H1 (cell line): Measurements from ENCODE around the gene DNAJA3. TPM values are rescaled to one million over a fixed set of nuclear protein-coding genes. Genes with fewer than 3 reads are reported as not detected.

ENCODE experiments used
- CTCF ChIA-PET: fragments of 300-600 bp; sonication (Branson Sonifier 250); formaldehyde crosslinking; loops from one replicate; lab custom pipeline; 2021; ENCODE audit not compliant: partially characterized antibody; lab: Charles Lee
- POLR2A ChIA-PET: fragments of 300-600 bp; sonication (Branson Sonifier 250); formaldehyde crosslinking; loops from one replicate; lab custom pipeline; 2021; ENCODE audit warnings: inconsistent platforms; ENCODE audit not compliant: partially characterized antibody; lab: Charles Lee
- DNase-seq, 2 experiments: peaks; one replicate each; pipeline versions ENCODE4 v3.0.0 to v3.0.0-alpha.2; 2010 to 2022; ENCODE audit warnings: low spot score in 2 of 2, low read depth in 1 of 2, mixed read lengths in 1 of 2
- FAIRE-seq: peaks from 2 replicates; lab custom pipeline; 2011; peaks lifted over from hg19 to GRCh38; lab: Jason Lieb, UNC
- H2AFZ ChIP-seq: 2 replicates; pipeline ENCODE4 v1.8.1; 2012; ENCODE audit warnings: low read length, inconsistent platforms
- H2AK5ac ChIP-seq: 2 replicates; pipeline ENCODE4 v1.6.1; 2013; ENCODE audit warnings: low read depth, low read length
- H2BK120ac ChIP-seq: replicated peaks from 2 replicates; pipeline ENCODE3; 2013; ENCODE audit warnings: low read depth, low read length, inconsistent platforms
- H2BK12ac ChIP-seq: 2 replicates; pipeline ENCODE4 v1.6.1; 2013; ENCODE audit warnings: low read depth, low read length
- H2BK15ac ChIP-seq: 2 replicates; pipeline ENCODE4 v1.6.1; 2013; ENCODE audit warnings: low read length
- H2BK20ac ChIP-seq: 2 replicates; pipeline ENCODE4 v1.6.1; 2013; ENCODE audit warnings: low read length
- H2BK5ac ChIP-seq: 2 replicates; pipeline ENCODE4 v1.6.1; 2013; ENCODE audit warnings: low read depth, low read length
- H3K14ac ChIP-seq: 2 replicates; pipeline ENCODE4 v1.6.1; 2013; ENCODE audit warnings: inconsistent platforms; ENCODE audit not compliant: insufficient read length
- H3K18ac ChIP-seq: 2 replicates; pipeline ENCODE4 v1.6.1; 2013; ENCODE audit warnings: low read length; ENCODE audit errors: extremely low read depth
- H3K23ac ChIP-seq: 2 replicates; pipeline ENCODE4 v1.6.1; 2013; ENCODE audit warnings: inconsistent platforms; ENCODE audit not compliant: insufficient read length
- H3K23me2 ChIP-seq: 2 replicates; pipeline ENCODE4 v1.6.1; 2013; ENCODE audit warnings: low read depth, low read length
- H3K27ac ChIP-seq: 2 replicates; pipeline ENCODE4 v1.6.1; 2011; ENCODE audit warnings: low read depth, low read length, inconsistent platforms
- H3K27me3 ChIP-seq, 4 experiments: replicated peaks in 1 of 4; 1 replicate in 1 of 4; 2 replicates in 3 of 4; pipeline versions ENCODE4 v1.6.1 to v1.8.1; 2011 to 2013; ENCODE audit warnings: low read length in 3 of 4, mild to moderate bottlenecking in 3 of 4, inconsistent platforms in 2 of 4, mixed read lengths in 2 of 4, moderate library complexity in 1 of 4; ENCODE audit not compliant: control insufficient read depth in 3 of 4, insufficient read depth in 3 of 4; ENCODE audit errors: extremely low read depth in 1 of 4
- H3K36me3 ChIP-seq, 4 experiments: 2 replicates each; pipeline versions ENCODE4 v1.6.1 to v1.8.1; 2011 to 2013; ENCODE audit warnings: mild to moderate bottlenecking in 4 of 4, low read length in 3 of 4, moderate library complexity in 2 of 4, control low read depth in 1 of 4, inconsistent platforms in 1 of 4; ENCODE audit not compliant: insufficient read depth in 4 of 4, control insufficient read depth in 2 of 4
- H3K4ac ChIP-seq: replicated peaks from 2 replicates; pipeline ENCODE3; 2013; ENCODE audit warnings: low read length, low read depth, mixed read lengths, inconsistent platforms; ENCODE audit not compliant: insufficient read length
- H3K4me1 ChIP-seq, 4 experiments: replicated peaks in 1 of 4; 1 replicate in 1 of 4; 2 replicates in 3 of 4; pipeline versions ENCODE4 v1.6.1 to v1.8.1; 2011 to 2013; ENCODE audit warnings: low read length in 3 of 4, inconsistent platforms in 2 of 4, mixed read lengths in 1 of 4; ENCODE audit not compliant: insufficient read depth in 4 of 4, control insufficient read depth in 3 of 4
- H3K4me2 ChIP-seq, 2 experiments: 2 replicates each; pipeline versions ENCODE4 v1.6.1 to v1.8.1; 2011 to 2013; ENCODE audit warnings: low read depth in 2 of 2, low read length in 2 of 2, control low read depth in 1 of 2, inconsistent platforms in 1 of 2, mild to moderate bottlenecking in 1 of 2; ENCODE audit not compliant: insufficient read depth in 1 of 2
- H3K4me3 ChIP-seq, 4 experiments: fragments of 200-600, 300-600 bp in 1 of 4; sonication (generic), shearing (Covaris generic), sonication (Bioruptor Twin) in 1 of 4; 2 replicates each; pipeline versions ENCODE4 v1.5.1 to v1.8.1; 2011 to 2016; ENCODE audit warnings: low read length in 4 of 4, low read depth in 3 of 4, control low read depth in 2 of 4, inconsistent platforms in 2 of 4, mild to moderate bottlenecking in 2 of 4, mixed read lengths in 1 of 4, moderate library complexity in 1 of 4; ENCODE audit not compliant: insufficient read depth in 2 of 4; ENCODE audit errors: extremely low read depth in 1 of 4
- H3K56ac ChIP-seq: replicated peaks from 2 replicates; pipeline ENCODE3; 2013; ENCODE audit warnings: low read depth, mild to moderate bottlenecking, mixed read lengths, low read length, inconsistent platforms; ENCODE audit not compliant: insufficient read length
- H3K79me1 ChIP-seq: 2 replicates; pipeline ENCODE4 v1.6.1; 2013; ENCODE audit warnings: low read depth, low read length, control low read depth
- H3K79me2 ChIP-seq, 2 experiments: 2 replicates each; pipeline versions ENCODE4 v1.6.1 to v1.8.1; 2012 to 2013; ENCODE audit warnings: low read length in 2 of 2, mild to moderate bottlenecking in 2 of 2, inconsistent platforms in 1 of 2; ENCODE audit not compliant: insufficient read depth in 2 of 2, control insufficient read depth in 1 of 2
- H3K9ac ChIP-seq, 4 experiments: replicated peaks in 1 of 4; 1 replicate in 1 of 4; 2 replicates in 3 of 4; pipeline versions ENCODE4 v1.6.1 to v1.8.1; 2011 to 2013; ENCODE audit warnings: low read depth in 3 of 4, low read length in 3 of 4, control low read depth in 2 of 4, mild to moderate bottlenecking in 2 of 4, moderate library complexity in 2 of 4, inconsistent platforms in 1 of 4; ENCODE audit errors: extremely low read depth in 1 of 4
- H3K9me3 ChIP-seq, 2 experiments: 2 replicates each; pipeline versions ENCODE4 v1.6.1 to v1.8.1; 2012 to 2013; ENCODE audit warnings: mild to moderate bottlenecking in 2 of 2, moderate library complexity in 2 of 2, control low read depth in 1 of 2, inconsistent platforms in 1 of 2, low read depth in 1 of 2, low read length in 1 of 2, mixed read lengths in 1 of 2; ENCODE audit not compliant: insufficient read depth in 2 of 2
- H4K20me1 ChIP-seq, 2 experiments: replicated peaks in 1 of 2; 2 replicates each; pipeline versions ENCODE3 to v1.8.1; 2011 to 2013; ENCODE audit warnings: inconsistent platforms in 2 of 2, low read length in 2 of 2, mild to moderate bottlenecking in 1 of 2; ENCODE audit not compliant: insufficient read depth in 2 of 2, control insufficient read depth in 1 of 2
- H4K5ac ChIP-seq: 2 replicates; pipeline ENCODE4 v1.6.1; 2013; ENCODE audit warnings: low read length, low read depth, mixed read lengths, inconsistent platforms; ENCODE audit not compliant: insufficient read length
- H4K8ac ChIP-seq: 2 replicates; pipeline ENCODE4 v1.8.0; 2013; ENCODE audit warnings: mild to moderate bottlenecking, moderate library complexity, low read length, inconsistent platforms; ENCODE audit not compliant: insufficient read depth; ENCODE audit errors: extremely low read depth
- H4K91ac ChIP-seq: replicated peaks from 2 replicates; pipeline ENCODE3; 2013; ENCODE audit warnings: low read length, mixed read lengths, inconsistent platforms; ENCODE audit not compliant: insufficient read length
- ASH2L ChIP-seq: fragments of 200-600, 300-600 bp; sonication (generic); IDR thresholded peaks from one replicate; pipeline ENCODE4 v1.7.1; 2017; ENCODE audit warnings: low read length
- FOSL1 ChIP-seq: IDR thresholded peaks from 2 replicates; pipeline ENCODE4 v1.6.1; 2011; ENCODE audit warnings: mild to moderate bottlenecking, low read depth, low read length, moderate library complexity; ENCODE audit not compliant: insufficient read depth
- WGBS, 2 experiments: shearing (Covaris generic) in 1 of 2; methylation state at CpG; one replicate each; pipeline versions ENCODE4 v1.1.6 to v1.1.7; 2013 to 2015; ENCODE audit warnings: low lambda C conversion rate in 2 of 2, mixed read lengths in 2 of 2, inconsistent platforms in 1 of 2, low coverage in 1 of 2, missing lambda C conversion rate in 1 of 2; ENCODE audit not compliant: insufficient replicate concordance in 2 of 2, insufficient coverage in 1 of 2, insufficient read length in 1 of 2; ENCODE audit errors: extremely low coverage in 1 of 2, missing lambda C conversion rate in 1 of 2; 5-methylcytosine and 5-hydroxymethylcytosine counted together
- polyA plus RNA-seq, 7 experiments: library from polyadenylated mRNA; depleted of rRNA in 3 of 7; stranded (reverse) in 5 of 7; unstranded in 2 of 7; fragments of >200 nt in 5 of 7; fragments of 200-250 nt in 2 of 7; gene quantifications; 1 replicate in 5 of 7; 2 replicates in 1 of 7; 4 replicates in 1 of 7; pipeline versions ENCODE4 v1.2.1 to v1.2.3, GENCODE V29; 2011 to 2013; ENCODE audit warnings: missing spikeins in 2 of 7, mixed read lengths in 2 of 7
- total RNA-seq: library from RNA; stranded (reverse); fragmentation: NEBNext Ultra II Directional; extraction: Animal tissue kit (Norgen Biotek cat#: 25700); gene quantifications from 2 replicates; pipeline ENCODE4 v1.2.1, GENCODE V29; 2021

Gene DNAJA3
- total and polyA plus RNA-seq, 2 of the 8 experiments (the other 6 are each of a cell fraction or from before 2014, with no cell fraction given): 37.3 to 59.1 TPM

DNA sequence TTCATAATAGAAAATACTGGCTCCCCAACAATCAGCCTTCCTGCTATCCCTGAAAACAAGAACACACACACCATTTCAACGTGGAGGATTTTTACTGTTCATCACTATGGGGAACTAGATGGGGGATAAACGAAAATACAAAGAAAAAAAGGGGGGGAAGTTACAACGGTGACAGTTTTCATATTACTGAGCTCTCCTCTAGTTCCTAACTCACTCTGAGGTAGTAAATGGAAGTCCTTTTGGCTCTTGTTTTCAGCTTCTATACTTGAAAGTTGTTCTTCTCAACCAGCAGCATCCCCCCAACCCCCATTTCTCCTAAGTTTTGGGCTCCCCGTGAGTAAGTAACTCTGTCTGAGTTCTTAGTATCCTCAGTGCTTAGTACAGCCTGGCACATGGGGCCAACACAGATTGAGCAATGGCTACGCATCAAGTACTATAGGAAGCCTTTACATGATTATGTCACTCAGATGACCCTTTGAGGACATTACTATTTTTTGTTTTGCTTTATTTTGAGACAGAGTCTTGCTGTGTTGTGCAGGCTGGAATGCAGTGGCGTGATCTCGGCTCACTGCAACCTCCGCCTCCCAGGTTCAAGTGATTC lies 5.1 kb upstream of the DNAJA3 start:
- Histone ChIP-seq H3K27me3 (no peaks in the 10 kb centered on the region; a peak in 2 of 7 replicates), H3K9ac (no peak overlapping the region), H2BK12ac (no peak overlapping the region), H2AFZ (no peak overlapping the region), H4K8ac (no peak overlapping the region), H3K4me1 (peaks cover 0 to 5% (median under 1%) of the 10 kb centered on the region in 4 experiments; a peak in 4 of 7 replicates), H2AK5ac (no peak overlapping the region), H3K36me3 (no peaks in the 10 kb centered on the region), H3K27ac (no peak overlapping the region), H3K56ac (no peak overlapping the region), H2BK120ac (no peak overlapping the region), H3K4me2 (no peak overlapping the region), H3K23ac (no peak overlapping the region), H3K4ac (no peak overlapping the region), H3K14ac (no peak overlapping the region)
- CTCF ChIA-PET: interaction anchor here (0.7 to 12.0 kb wide), 5 partner anchors 11 to 88 kb away, joined by 3 to 134 read pairs (median 3); partner anchors contain the start of gene HMOX2
- 89% methylated on average over 8 of the region's 8 CpGs; no CpG with 5 or more reads in 1 of the 2 experiments for WGBS, 2 experiments
- no peak for TF ChIP-seq ASH2L
- TF ChIP-seq FOSL1: no peak
- TF ChIP-seq, all 59 proteins: peak for 0
- no peaks in the 10 kb centered on the region for H3K79me1 ChIP-seq
- H2BK20ac ChIP-seq: no peak overlapping the region
- FAIRE-seq (no peak), DNase-seq (no peak)
- no peaks in the 10 kb centered on the region for H3K79me2 ChIP-seq
- H4K20me1 ChIP-seq: no peaks in the 10 kb centered on the region
- POLR2A ChIA-PET: interaction anchor here (1.3 to 1.4 kb wide), 2 partner anchors 16 to 31 kb away, joined by 3 read pairs; no protein-coding TSS in a partner anchor
- no peak overlapping the region for H4K91ac ChIP-seq
- no peak overlapping the region for H3K18ac ChIP-seq
- no peak overlapping the region for H3K4me3 ChIP-seq
- peaks cover 12% of the 10 kb centered on the region for H3K23me2 ChIP-seq
- H2BK15ac ChIP-seq: no peak overlapping the region
- no peak overlapping the region for H4K5ac ChIP-seq
- H3K9me3 ChIP-seq: no peaks in the 10 kb centered on the region
- H2BK5ac ChIP-seq: no peak overlapping the region
